ENCODE measurements around the gene BAX. TPM values are rescaled to one million over a fixed set of nuclear protein-coding genes. Genes with fewer than 3 reads are reported as not detected.
A peak's percentile ranks its signal among the peaks of the same experiment; 100 is the strongest.

The BAX gene
- total RNA-seq, 1 experiment from 2014 or later: 141 TPM

DNA sequence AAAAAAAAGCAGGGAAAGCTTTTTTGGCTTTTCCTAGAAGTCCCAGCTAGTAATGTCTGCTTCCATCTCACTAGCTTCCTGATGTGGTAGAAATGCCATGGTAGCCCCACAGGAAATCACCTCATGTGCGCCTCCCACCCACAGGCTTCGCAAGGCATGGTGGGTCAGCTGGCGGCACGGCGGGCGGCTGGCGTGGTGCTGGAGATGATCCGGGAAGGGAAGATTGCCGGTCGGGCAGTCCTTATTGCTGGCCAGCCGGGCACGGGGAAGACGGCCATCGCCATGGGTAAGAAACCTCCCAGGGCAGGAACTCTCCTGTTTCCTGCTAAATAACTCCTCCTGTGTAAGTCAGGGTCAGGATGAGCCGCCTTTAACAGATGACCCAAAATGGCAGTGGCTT lies 49.5 kb downstream of the BAX start:
- no TSS peak for BruUV-seq (replicated peaks)
- H3K4me1 Mint-ChIP-seq (ENCODE audit: low read depth, unreplicated experiment): no peaks in the 10 kb centered on the region
- H3K27me3 Mint-ChIP-seq (ENCODE audit: unreplicated experiment): no peaks in the 10 kb centered on the region
- H3K4me3 Mint-ChIP-seq (ENCODE audit: low read depth, unreplicated experiment): no peak overlapping the region
- H3K36me3 Mint-ChIP-seq (ENCODE audit: insufficient read depth, unreplicated experiment): peaks cover 70% of the 10 kb centered on the region
- intact Hi-C loops (cut with micrococcal nuclease; ENCODE audit: unreplicated experiment): no loop called here
- H3K27ac Mint-ChIP-seq (ENCODE audit: unreplicated experiment): no peak overlapping the region
- TF ChIP-seq, protein P1, sequence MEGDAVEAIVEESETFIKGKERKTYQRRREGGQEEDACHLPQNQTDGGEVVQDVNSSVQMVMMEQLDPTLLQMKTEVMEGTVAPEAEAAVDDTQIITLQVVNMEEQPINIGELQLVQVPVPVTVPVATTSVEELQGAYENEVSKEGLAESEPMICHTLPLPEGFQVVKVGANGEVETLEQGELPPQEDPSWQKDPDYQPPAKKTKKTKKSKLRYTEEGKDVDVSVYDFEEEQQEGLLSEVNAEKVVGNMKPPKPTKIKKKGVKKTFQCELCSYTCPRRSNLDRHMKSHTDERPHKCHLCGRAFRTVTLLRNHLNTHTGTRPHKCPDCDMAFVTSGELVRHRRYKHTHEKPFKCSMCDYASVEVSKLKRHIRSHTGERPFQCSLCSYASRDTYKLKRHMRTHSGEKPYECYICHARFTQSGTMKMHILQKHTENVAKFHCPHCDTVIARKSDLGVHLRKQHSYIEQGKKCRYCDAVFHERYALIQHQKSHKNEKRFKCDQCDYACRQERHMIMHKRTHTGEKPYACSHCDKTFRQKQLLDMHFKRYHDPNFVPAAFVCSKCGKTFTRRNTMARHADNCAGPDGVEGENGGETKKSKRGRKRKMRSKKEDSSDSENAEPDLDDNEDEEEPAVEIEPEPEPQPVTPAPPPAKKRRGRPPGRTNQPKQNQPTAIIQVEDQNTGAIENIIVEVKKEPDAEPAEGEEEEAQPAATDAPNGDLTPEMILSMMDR (IDR thresholded peaks at IDR 0.05; ENCODE audit: unreplicated experiment): no peak
- DNase-seq: no peak
- no peaks in the 10 kb centered on the region for H3K9me3 Mint-ChIP-seq (ENCODE audit: low read depth, unreplicated experiment)
- CTCF ChIA-PET: interaction anchor here (0.6 kb wide), 1 partner anchor 11 kb away, joined by 3 read pairs; the partner anchor contains the start of genes GYS1 and RUVBL2

DNA sequence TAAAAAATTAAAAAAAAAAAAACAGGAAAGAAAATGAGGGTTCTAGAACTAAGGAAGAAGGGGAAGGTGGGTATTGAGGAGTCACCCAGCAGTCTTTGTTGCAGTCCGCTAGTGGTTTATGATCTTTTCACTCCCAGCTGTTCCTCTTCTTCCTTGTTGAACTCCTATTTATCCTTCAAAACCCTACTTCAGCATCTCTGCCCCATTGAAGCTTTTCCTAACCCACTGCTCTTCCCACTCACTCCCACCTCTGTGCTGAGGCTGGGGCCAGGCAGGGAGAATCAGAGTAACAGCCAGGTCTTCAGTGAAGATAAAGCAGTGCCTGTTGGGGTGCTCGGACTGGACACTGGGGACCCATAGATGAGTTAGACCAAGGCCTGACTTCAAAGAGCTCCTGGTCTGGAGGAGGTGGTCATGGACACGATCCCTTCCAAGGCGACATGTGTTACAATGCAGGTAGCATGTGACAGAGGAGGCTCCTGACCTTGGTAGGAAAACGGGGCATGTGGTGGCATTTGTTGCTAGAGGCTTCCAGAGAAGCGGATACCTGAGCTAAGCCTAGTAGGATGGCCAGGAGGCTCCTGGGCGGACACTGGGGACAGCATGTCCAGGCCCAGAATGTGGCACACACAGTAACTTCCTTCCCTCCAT lies 50.4 kb downstream of the BAX start:
- intact Hi-C loops (cut with micrococcal nuclease; ENCODE audit: unreplicated experiment): no loop called here
- no peaks in the 10 kb centered on the region for H3K4me1 Mint-ChIP-seq (ENCODE audit: low read depth, unreplicated experiment)
- no peaks in the 10 kb centered on the region for H3K27me3 Mint-ChIP-seq (ENCODE audit: unreplicated experiment)
- no peak for DNase-seq
- H3K36me3 Mint-ChIP-seq (ENCODE audit: insufficient read depth, unreplicated experiment): peaks cover 69% of the 10 kb centered on the region
- TF ChIP-seq, protein P1 (IDR thresholded peaks at IDR 0.05; ENCODE audit: unreplicated experiment): no peak
- H3K27ac Mint-ChIP-seq (ENCODE audit: unreplicated experiment): no peak overlapping the region
- TSS peak; percentile 21 for BruUV-seq (replicated peaks)
- CTCF ChIA-PET: no interaction called here
- no peak overlapping the region for H3K4me3 Mint-ChIP-seq (ENCODE audit: low read depth, unreplicated experiment)
- no peaks in the 10 kb centered on the region for H3K9me3 Mint-ChIP-seq (ENCODE audit: low read depth, unreplicated experiment)

DNA sequence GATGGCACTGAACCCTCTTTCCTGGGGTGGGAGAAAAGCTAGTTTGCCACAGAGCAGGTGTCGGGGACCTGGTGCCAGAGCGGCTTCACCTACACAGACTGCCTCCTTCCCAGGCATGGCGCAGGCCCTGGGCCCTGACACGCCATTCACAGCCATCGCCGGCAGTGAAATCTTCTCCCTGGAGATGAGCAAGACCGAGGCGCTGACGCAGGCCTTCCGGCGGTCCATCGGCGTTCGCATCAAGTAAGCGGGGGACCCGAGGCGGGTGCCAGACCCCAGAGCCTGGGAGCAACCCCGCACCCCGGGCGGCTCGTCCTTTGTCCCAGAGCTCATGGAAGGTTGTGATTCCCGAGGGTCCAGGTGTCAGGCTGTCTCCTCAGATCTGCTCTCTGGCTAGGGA lies 52.2 kb downstream of the BAX start:
- peaks cover 74% of the 10 kb centered on the region for H3K36me3 Mint-ChIP-seq (ENCODE audit: insufficient read depth, unreplicated experiment)
- BruUV-seq (replicated peaks): no TSS peak
- H3K27ac Mint-ChIP-seq (ENCODE audit: unreplicated experiment): no peak overlapping the region
- H3K9me3 Mint-ChIP-seq (ENCODE audit: low read depth, unreplicated experiment): no peaks in the 10 kb centered on the region
- intact Hi-C loops (cut with micrococcal nuclease; ENCODE audit: unreplicated experiment): no loop called here
- H3K4me1 Mint-ChIP-seq (ENCODE audit: low read depth, unreplicated experiment): no peaks in the 10 kb centered on the region
- no peak for DNase-seq
- TF ChIP-seq, protein P1 (IDR thresholded peaks at IDR 0.05; ENCODE audit: unreplicated experiment): no peak
- H3K4me3 Mint-ChIP-seq (ENCODE audit: low read depth, unreplicated experiment): no peak overlapping the region
- CTCF ChIA-PET: no interaction called here
- H3K27me3 Mint-ChIP-seq (ENCODE audit: unreplicated experiment): no peaks in the 10 kb centered on the region

DNA sequence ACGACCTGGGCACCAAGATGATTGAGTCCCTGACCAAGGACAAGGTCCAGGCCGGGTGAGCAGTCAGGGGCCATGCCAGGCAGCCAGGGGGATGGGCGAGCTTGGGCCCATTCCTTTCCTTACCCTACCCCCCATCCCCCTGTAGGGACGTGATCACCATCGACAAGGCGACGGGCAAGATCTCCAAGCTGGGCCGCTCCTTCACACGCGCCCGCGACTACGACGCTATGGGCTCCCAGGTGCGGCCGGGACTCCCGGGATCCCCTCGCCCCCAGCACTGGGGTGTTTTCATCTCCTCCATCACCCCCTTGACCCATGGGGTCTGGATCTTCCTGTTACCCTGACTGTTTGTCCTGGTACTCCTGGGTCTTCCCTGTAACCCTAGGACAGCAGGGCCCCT lies 55.2 kb downstream of the BAX start:
- TF ChIP-seq, protein P1 (IDR thresholded peaks at IDR 0.05; ENCODE audit: unreplicated experiment): no peak
- Mint-ChIP-seq H3K9me3 (ENCODE audit: low read depth, unreplicated experiment) (no peaks in the 10 kb centered on the region), H3K36me3 (ENCODE audit: insufficient read depth, unreplicated experiment) (peaks cover 69% of the 10 kb centered on the region), H3K27me3 (ENCODE audit: unreplicated experiment) (no peaks in the 10 kb centered on the region), H3K27ac (ENCODE audit: unreplicated experiment) (no peak overlapping the region), H3K4me1 (ENCODE audit: low read depth, unreplicated experiment) (no peaks in the 10 kb centered on the region), H3K4me3 (ENCODE audit: low read depth, unreplicated experiment) (no peak overlapping the region)
- no peak for DNase-seq
- CTCF ChIA-PET: interaction anchor here (1.2 to 1.5 kb wide), 2 partner anchors 10 to 189 kb away, joined by 3 read pairs; no protein-coding TSS in a partner anchor
- BruUV-seq (replicated peaks): no TSS peak
- intact Hi-C loops (cut with micrococcal nuclease; ENCODE audit: unreplicated experiment): no loop called here
